HG03280 (cell line): ENCODE measurements around the gene LRRN2.
"Not testable (repeated sequence)": the region's sequence is repeated elsewhere in the genome, so short reads cannot be mapped to it uniquely, and the experiment has no call there.

ENCODE experiments used
- ATAC-seq: cut with Tn5 transposase; IDR thresholded peaks from one replicate; pipeline ENCODE4 v1.9.1; 2021; ENCODE audit warnings: mild to moderate bottlenecking, moderate library complexity; ENCODE audit not compliant: unreplicated experiment

LRRN2 gene

GRCh38 chr1:204692841-204693356 is 7.4 kb upstream of the LRRN2 start:
- ATAC-seq = no peak

DNA sequence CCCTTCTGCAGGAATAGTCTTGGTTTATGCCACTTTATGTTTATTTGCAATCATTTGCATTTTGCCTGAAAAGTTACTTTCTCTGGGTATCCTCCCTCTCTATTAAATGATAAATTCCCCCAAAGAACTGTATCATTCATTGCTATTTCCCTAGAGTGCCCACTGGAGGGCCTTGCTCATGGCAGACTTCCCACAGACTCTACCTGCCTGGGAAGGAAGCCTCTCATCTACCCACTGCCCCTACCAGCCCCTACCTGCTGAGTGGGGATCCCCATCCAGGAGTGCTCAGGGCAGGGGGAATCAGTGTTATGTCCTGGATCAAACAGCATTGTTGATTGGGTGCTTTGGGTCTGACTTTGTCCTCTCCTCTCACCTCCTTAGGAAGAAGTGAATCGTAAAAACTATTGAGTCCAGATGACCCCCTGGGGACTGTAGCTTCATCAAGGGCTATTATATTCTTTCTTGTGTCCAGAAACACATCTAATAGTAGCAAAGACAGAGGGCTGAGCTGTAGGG is 6.8 kb upstream of the LRRN2 start:
- no peak for ATAC-seq

DNA sequence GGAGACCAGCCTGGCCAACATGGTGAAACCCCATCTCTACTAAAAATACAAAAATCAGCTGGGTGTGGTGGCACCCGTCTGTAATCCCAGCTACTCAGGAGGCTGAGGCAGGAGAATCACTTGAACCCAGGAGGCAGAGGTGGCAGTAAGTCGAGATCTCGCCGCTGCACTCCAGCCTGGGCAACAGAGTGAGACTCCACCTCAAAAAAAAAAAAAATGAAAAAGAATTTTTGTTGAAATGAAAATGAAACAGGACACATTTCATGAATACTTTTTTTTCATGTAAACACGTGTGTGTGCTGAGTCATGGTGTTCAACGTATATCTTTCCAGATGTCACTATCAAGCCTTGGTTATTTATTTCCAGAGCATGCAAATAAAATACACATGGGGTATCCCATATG is 5.8 kb upstream of the LRRN2 start:
- not testable (repeated sequence) for ATAC-seq

- ATAC-seq = no peak
Measured at GRCh38 chr1:204688776-204689175, 3.2 kb upstream of the LRRN2 start.

DNA sequence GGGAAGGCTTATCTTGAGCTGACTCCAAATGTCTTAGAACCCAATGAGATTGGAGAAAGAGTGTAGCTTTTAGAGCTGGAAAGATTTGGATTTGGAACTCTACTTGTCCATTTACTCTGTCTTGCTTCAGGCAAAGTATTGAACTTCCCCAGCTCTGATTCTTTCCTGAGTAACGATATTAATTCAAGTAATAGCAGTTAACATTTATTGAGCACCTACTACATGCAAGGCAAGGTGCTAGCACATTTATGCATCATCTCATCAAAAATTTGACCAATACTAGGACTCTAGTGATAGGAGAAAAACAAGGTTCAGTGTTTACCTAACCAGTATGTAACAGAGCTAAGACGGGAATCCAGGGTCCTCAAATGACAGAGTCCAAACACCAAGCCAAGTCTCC is 2.5 kb upstream of the LRRN2 start:
- no peak for ATAC-seq

GRCh38 chr1:204684571-204685235 is 835 bp downstream of the LRRN2 start:
- ATAC-seq = no peak

- ATAC-seq = no peak
Measured at GRCh38 chr1:204684206-204684570, 1.4 kb downstream of the LRRN2 start.

- no peak for ATAC-seq
Measured at GRCh38 chr1:204683284-204684205, 2.0 kb downstream of the LRRN2 start.

DNA sequence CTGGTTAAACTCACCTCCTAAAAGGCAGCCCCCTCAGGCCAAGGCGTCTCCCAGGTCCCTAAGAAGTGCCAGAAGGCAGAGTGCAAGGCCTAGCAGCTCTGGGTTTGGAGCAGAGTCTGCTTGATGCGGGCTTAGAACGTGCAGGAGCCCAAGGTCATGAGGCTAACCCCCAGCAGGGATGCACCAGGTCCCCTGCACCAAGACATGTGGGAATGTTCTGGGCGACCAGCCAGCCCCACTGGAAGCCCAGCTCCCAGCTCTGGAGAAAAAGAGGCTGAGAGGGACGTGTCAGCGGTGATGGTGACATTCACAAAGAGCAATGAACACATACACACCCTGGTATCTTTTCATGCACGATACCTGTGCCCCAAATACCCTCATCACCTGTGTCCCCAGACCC is 5.1 kb downstream of the LRRN2 start:
- ATAC-seq = no peak

- ATAC-seq = no peak
Measured at GRCh38 chr1:204680051-204680450, 5.5 kb downstream of the LRRN2 start.

DNA sequence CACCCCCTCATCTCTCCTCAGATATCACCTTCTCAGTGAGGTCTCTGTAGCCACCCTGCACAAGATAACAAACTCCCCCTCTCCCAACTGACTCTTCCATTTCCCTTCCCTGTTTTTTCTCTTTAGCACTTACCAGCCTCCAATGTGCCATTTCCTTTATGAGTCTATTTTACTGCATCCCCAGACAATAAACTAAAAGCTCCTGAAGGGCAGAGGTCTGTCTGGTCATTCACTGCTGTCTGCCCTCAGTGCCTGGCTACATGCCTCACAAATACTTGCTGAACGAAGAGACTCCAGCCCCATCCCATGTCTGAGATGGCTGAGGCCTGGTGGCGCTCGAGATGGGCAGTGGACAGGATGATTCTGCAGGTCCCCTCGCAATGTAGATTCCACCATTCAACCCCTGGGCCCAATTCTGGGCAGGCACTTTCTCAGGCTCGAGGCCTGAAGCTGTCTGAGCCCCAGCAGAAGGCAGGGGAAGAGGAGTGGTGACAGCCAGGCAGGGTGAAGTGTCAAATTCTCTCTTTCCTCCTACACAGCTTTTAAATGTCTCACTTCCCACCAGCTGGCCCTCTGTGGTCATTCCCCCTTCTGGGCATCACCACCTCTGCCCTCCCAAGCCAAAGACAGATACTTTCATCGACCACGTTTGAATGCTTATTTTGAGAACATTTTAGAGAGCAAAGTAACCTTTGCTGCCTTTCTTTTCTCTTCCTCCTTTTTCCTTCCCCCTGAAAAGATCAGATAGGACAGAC is 6.6 kb downstream of the LRRN2 start:
- no peak for ATAC-seq

- ATAC-seq = no peak
Measured at GRCh38 chr1:204677864-204678263, 7.7 kb downstream of the LRRN2 start.

GRCh38 chr1:204676043-204676442 is 9.5 kb downstream of the LRRN2 start:
- ATAC-seq = no peak

DNA sequence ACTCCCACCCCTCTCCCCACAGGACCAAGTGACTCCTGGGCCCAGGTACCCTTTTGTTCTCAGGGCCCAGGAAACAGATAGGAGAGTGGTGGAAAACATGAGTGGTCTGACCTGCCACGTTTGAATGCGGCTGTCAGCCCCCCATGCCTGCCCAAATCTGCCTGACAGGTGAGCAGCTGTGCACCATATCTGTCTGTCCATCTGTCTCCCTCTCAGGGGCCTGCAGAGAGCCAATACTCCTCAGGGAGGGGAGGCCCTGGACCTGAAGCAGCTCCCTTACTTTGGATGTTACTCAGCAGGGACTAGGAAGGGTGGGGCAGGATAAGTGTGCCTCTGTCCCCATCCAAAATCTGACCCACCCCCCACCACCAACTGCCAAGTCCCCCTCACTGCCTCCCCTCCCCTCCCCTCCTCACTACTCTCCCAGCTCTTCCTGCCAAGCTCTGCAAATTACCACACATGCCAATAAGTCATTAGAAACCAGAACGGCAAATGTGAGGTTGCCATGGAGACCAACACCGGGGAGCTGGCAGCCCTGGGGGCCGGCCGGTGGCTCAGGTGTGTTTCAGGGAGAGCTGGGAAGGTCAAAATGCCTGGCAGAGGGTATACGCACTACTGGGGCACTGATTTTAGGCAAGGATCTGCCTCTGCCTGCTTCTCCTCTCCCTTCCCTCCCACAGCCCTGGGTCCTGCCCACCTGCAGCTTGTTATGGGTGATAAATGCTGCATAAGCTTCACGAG is 11.5 kb downstream of the LRRN2 start:
- ATAC-seq = no peak

DNA sequence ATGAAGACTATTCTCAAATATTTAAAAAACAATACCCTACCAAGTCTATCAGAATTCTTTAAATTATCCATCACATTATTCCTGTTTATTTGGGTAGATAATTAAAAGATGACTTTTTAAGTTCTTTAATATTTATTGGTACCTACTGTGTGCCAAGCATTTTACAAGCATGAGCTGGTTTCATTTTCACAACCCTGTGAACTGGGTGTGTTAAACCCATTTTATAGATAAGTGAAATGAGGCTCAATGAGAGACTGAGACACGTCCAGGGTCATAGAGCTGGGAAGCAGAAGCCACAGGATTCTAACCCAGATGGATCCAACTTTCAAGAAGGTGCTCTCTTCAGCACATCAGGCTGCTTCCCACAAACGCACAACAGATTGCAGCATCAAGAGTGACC is 12.3 kb downstream of the LRRN2 start:
- no peak for ATAC-seq

DNA sequence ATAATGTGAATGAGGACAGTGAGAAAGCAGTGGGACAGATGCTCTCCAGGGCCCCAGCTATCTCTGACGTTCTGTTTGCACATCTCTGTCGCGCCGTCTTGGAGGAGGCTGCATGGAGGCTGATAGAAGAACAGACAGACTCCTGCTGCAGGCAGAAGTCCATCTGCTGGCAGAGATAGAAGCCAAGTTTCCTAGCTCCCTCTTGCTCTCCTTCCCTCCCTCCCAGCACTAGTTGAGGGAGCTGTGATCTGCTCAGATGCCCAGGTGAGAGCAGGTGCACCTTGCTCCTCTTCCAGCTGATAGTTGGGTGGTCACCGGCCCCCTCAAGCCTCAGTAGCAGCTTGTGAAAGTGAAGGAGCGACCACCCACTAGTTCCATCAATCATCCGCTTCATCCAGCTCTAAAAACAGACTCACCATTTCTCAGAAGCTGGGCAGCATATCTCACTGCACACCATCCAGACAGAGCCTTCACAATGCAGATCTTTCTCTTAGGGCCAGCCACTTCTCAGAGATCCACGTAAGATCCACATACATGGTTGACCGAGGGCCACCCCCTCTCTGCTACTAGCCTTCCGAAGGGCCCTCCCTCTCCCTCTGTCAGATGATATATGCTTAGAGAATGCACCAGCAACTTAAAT is 12.9 kb downstream of the LRRN2 start:
- no peak for ATAC-seq

DNA sequence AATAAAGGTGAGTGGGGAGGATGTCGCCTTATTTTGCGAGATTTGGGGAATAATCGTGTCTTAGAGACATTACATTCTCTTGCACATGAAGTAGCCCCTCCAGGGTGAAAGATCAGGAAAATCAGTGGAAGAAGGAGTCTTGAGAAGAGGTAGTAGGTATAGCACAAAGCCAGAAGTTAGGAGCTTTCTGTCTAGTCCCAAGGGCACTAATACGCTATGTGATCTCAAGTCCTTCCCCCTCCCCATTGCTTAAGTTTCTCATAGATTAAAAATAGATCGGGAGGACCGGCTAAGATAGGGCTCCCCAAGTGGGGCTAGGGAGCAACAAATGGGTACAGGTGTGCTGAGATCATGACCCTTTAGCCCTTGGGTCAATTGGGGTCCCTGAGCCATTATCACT is 13.5 kb downstream of the LRRN2 start:
- no peak for ATAC-seq

GRCh38 chr1:204670152-204670927 is 15.2 kb downstream of the LRRN2 start:
- ATAC-seq = no peak

DNA sequence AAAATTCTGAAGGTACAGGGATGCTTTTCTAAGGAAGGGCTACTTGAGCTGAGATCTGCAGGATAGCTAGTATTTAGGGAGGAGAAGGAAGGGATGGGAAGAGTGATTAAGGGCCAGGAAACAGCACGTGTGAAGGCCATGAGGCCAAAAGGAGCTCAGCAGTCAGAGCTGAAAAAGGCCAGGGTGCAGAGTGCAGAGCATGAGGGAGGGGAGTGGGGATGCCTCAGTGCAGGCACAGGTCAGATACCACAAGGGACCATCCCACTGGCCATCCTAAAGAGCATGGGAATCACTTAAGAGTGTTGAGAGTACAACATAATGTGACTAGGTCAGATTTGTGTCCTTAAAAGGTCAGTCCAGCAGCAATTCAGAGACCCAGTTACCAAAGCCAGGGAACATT is 16.0 kb downstream of the LRRN2 start:
- no peak for ATAC-seq

DNA sequence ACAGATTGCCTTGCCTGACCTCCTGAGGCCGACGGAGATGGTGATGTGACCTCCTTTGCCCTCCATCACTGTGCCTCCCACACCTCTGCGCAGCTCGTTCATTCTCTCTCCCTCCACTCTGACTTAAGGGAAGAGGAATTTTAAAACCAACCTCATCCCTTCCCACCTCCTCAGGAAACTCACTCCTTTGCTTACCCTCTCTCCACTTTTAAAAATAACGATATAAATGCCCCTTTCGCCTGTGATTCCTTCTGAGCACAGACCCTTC is 21.2 kb downstream of the LRRN2 start:
- ATAC-seq = no peak
